Right atrium auricular region (tissue), 2 donors: Measurements from ENCODE around the gene CEP152. TPM values are rescaled to one million over a fixed set of nuclear protein-coding genes. Genes with fewer than 3 reads are reported as not detected.

Source experiments
- DNase-seq: peaks from one replicate; pipeline ENCODE4 v3.0.0-alpha.2; 2019; ENCODE audit warnings: low spot score
- H3K27ac ChIP-seq, 2 donors: fragments of 200-600 bp; sonication (generic); 1 replicate in 1 of 2; 2 replicates in 1 of 2; pipeline ENCODE4 v1.5.1; 2016 to 2019
- H3K27me3 ChIP-seq, 2 donors: fragments of 200-600 bp; sonication (generic); one replicate each; pipeline versions ENCODE4 v1.5.1 to v1.6.0; 2017 to 2019
- H3K36me3 ChIP-seq: fragments of 200-600 bp; sonication (generic); one replicate; pipeline ENCODE4 v1.5.1; 2016
- H3K4me1 ChIP-seq, 2 donors: fragments of 200-600 bp; sonication (generic); one replicate each; pipeline versions ENCODE4 v1.5.1 to v1.6.0; 2017 to 2019
- H3K4me3 ChIP-seq, 2 donors: fragments of 200-600 bp; sonication (generic); 1 replicate in 1 of 2; 2 replicates in 1 of 2; pipeline ENCODE4 v1.5.1; 2017 to 2019; ENCODE audit warnings: mild to moderate bottlenecking in 1 of 2, moderate library complexity in 1 of 2
- H3K9me3 ChIP-seq, 2 donors: fragments of 200-600 bp; sonication (generic); one replicate each; pipeline ENCODE4 v1.5.1; 2019
- CTCF ChIP-seq, 2 donors: fragments of 200-600 bp; sonication (generic); IDR thresholded peaks; one replicate each; pipeline ENCODE4 v1.5.1; 2019; ENCODE audit warnings: antibody characterized with exemption in 2 of 2
- total RNA-seq, 2 donors: library from RNA; depleted of rRNA; stranded (reverse); fragments of >200 nt; gene quantifications; one replicate each; pipeline ENCODE4 v1.1.0, GENCODE V29; 2016

The CEP152 gene
- total RNA-seq, 2 donors from 2014 or later = 1.1 to 1.4 TPM

GRCh38 chr15:48832648-48833047 lies 21.8 kb upstream of the CEP152 start:
- no peaks in the 10 kb centered on the region for H3K4me1 ChIP-seq
- no peak overlapping the region for H3K4me3 ChIP-seq
- H3K9me3 ChIP-seq = peaks cover 0 to 16% of the 10 kb centered on the region in 2 donors
- no peak for DNase-seq
- TF ChIP-seq CTCF (IDR thresholded peaks at IDR 0.05) = no peak
- no peaks in the 10 kb centered on the region for H3K36me3 ChIP-seq
- H3K27ac ChIP-seq = no peak overlapping the region
- H3K27me3 ChIP-seq = no peaks in the 10 kb centered on the region

GRCh38 chr15:48828906-48829305 lies 18.0 kb upstream of the CEP152 start:
- Histone ChIP-seq H3K36me3 (no peaks in the 10 kb centered on the region), H3K27ac (no peak overlapping the region), H3K27me3 (no peaks in the 10 kb centered on the region), H3K4me1 (no peaks in the 10 kb centered on the region), H3K9me3 (peaks cover 0 to 12% of the 10 kb centered on the region in 2 donors), H3K4me3 (no peak overlapping the region)
- DNase-seq = no peak
- TF ChIP-seq CTCF (IDR thresholded peaks at IDR 0.05) = no peak

GRCh38 chr15:48828471-48828870 lies 17.6 kb upstream of the CEP152 start:
- Histone ChIP-seq H3K36me3 (no peaks in the 10 kb centered on the region), H3K4me1 (no peaks in the 10 kb centered on the region), H3K9me3 (peaks cover 0 to 8% of the 10 kb centered on the region in 2 donors), H3K27ac (no peak overlapping the region), H3K4me3 (no peak overlapping the region), H3K27me3 (no peaks in the 10 kb centered on the region)
- no peak for DNase-seq
- no peak for TF ChIP-seq CTCF (IDR thresholded peaks at IDR 0.05)

GRCh38 chr15:48825075-48825474 lies 14.2 kb upstream of the CEP152 start:
- Histone ChIP-seq H3K4me3 (no peak overlapping the region), H3K36me3 (no peaks in the 10 kb centered on the region), H3K27me3 (no peaks in the 10 kb centered on the region), H3K27ac (no peak overlapping the region), H3K4me1 (no peaks in the 10 kb centered on the region), H3K9me3 (no peaks in the 10 kb centered on the region)
- no peak for DNase-seq
- no peak for TF ChIP-seq CTCF (IDR thresholded peaks at IDR 0.05)

- Histone ChIP-seq H3K9me3 (no peaks in the 10 kb centered on the region), H3K4me3 (no peak overlapping the region), H3K27ac (no peak overlapping the region), H3K27me3 (no peaks in the 10 kb centered on the region), H3K36me3 (no peaks in the 10 kb centered on the region), H3K4me1 (no peaks in the 10 kb centered on the region)
- no peak for DNase-seq
- no peak for TF ChIP-seq CTCF (IDR thresholded peaks at IDR 0.05)
Measured at GRCh38 chr15:48823706-48824105, 12.8 kb upstream of the CEP152 start.

- Histone ChIP-seq H3K9me3 (no peaks in the 10 kb centered on the region), H3K4me3 (no peak overlapping the region), H3K27ac (no peak overlapping the region), H3K4me1 (no peaks in the 10 kb centered on the region), H3K36me3 (no peaks in the 10 kb centered on the region), H3K27me3 (no peaks in the 10 kb centered on the region)
- DNase-seq = no peak
- no peak for TF ChIP-seq CTCF (IDR thresholded peaks at IDR 0.05)
Measured at GRCh38 chr15:48823237-48823636, 12.4 kb upstream of the CEP152 start.
